KBM-7 (cell line): ENCODE data around the gene AP5S1.
A peak's percentile ranks its signal among the peaks of the same experiment; 100 is the strongest.

ENCODE experiments used
- DNase-seq: peaks from one replicate; pipeline ENCODE4 v3.0.0-alpha.2; 2015
- in situ Hi-C: fragments of 300-500 bp; cut with MboI; formaldehyde crosslinking; loops from 2 replicates; pipeline ENCODE4 v1.14.3; 2020; ENCODE audit warnings: low sequenced_read_pairs, low pct_unique_long_range_greater_than_20kb, mixed read lengths

AP5S1 gene

DNA sequence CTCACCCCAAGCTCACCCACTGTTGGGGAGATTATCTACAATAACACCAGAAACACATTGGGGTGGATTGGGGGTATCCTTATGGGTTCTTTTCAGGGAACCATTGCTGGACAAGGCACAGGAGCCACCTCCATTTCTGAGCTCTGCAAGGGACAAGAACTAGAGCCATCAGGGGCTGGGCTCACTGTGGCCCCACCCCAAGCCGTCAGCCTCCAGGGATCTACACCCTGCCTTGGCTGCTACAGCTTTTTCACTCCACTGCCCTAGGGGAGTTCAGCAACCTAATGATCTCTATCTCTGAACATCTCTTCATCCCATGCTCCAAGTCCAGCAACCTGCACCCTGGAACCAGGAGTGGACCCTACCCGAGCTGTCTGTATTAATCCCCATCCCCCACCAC lies 47.5 kb downstream of the AP5S1 start:
- in situ Hi-C loops = no loop called here
- DNase-seq = no peak

- DNase-seq = no peak
- in situ Hi-C loops = no loop called here
These were observed 49.7 kb downstream of the AP5S1 start for GRCh38 chr20:3869839-3870634.

DNA sequence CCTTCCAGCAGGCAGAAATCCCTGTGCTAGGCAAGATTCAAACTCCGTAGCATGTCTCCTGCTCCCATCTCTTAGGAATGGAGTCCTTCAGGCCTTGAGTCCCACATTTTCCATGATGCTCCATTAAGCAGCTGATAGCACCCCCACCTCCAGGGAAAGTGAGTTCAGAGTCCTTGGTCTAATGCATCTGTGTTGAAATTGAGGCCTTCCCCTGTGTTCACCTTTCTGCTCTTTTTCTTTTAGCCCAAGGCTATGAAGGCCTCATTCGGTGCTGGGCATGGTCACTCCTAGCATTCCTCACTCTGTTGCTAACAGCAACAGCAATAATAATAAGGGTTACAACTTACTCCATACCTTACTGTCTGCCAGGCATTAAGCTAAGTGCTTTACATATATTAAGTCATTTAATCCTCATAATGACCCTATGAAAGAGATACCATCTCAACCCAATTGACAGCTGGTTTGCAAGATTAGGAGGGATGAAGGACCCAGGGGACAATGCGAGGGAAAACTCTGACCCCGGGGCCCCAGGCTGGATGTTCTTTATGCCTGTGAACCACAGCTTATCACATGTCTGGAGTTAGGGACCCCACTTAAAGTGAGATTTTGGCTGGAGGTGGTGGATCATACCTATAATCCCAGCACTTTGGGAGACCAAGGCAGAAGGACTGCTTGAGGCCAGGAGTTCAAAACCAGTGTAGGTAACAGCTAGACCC lies 51.4 kb downstream of the AP5S1 start:
- in situ Hi-C loops = no loop called here
- DNase-seq = no peak

GRCh38 chr20:3873507-3873906 lies 53.2 kb downstream of the AP5S1 start:
- DNase-seq = no peak
- in situ Hi-C loops = no loop called here

DNA sequence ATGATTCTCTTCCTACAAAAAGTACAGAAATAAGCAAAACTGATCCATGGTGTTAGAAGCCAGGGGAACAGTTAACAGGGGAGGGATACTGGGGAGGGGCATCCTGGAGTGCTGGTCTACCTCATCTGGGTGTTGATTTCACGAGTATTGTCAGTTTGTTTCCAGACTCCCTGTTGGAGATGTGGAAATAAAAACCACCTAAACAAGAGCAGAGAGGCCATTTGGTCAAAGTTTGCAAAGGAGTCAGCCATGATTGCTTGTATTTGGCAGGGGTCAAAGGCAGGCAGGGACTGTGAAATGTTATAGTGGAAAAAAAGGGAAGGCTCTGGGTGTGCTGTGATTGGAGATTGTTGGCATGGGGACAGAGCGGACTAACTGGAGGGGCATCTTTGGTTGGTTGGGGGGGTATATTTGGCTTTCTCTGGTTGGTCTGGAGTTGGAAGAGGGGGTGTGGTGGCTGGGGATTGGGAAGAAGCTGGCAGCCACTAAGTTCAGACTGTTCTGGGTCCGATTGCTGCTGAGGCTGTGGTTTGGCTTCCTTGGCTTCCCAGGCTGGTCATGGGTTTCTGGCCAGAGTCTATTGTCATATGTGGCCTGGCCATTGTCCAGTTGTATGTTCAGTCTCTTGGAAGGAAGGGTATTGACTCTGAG lies 54.0 kb downstream of the AP5S1 start:
- in situ Hi-C loops = no loop called here
- no peak for DNase-seq

GRCh38 chr20:3875378-3875974 lies 55.1 kb downstream of the AP5S1 start:
- DNase-seq = peak; percentile 26
- in situ Hi-C loops = no loop called here

DNA sequence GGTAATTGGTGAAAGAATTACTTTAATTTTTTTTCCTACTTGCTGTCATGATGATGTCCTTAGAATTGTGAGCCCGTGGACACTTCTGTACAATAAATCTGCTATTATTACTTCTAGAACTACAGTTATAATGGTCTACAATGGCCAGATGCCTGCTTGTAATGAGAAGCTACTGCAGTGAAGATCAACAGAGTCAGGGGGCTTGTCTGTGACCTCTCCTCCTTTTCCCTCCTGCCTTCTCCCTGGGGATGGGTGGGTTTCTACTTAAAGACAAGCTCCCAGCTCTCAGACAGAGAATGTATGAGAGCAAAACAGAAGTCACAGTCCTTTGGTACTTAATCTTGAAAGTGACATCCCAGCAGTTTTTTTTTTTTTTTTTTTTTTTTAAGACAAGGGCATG lies 55.7 kb downstream of the AP5S1 start:
- no peak for DNase-seq
- in situ Hi-C loops = no loop called here

DNA sequence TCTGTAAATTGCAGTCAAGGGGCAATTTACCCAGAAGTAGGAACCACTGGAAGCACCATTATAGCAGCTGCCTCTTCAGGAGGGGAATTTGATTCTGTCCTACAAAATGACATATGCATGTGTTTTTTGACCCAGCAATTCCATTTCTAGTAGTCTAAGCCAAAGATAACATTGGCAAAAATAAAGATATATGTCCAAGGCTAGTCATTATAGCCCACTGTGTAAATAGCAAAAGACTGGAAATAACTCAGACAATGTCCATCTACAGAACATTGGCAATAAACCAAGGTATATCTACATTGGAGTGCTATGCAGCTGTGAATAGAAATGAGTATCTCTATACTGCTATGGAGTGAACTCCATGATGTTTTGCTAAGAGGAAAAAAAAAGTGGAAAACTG lies 56.3 kb downstream of the AP5S1 start:
- DNase-seq = no peak
- in situ Hi-C loops = no loop called here
